Uterus (tissue), 4 donors: ENCODE results near the gene GIMAP1. TPM values are rescaled to one million over a fixed set of nuclear protein-coding genes. Genes with fewer than 3 reads are reported as not detected.
A peak's percentile ranks its signal among the peaks of the same experiment; 100 is the strongest.
"Not testable (repeated sequence)": the region's sequence is repeated elsewhere in the genome, so short reads cannot be mapped to it uniquely, and the experiment has no call there.

Source experiments
- DNase-seq, 2 donors: peaks; one replicate each; pipeline ENCODE4 v3.0.0-alpha.2; 2019 to 2020
- H3K27ac ChIP-seq, 2 donors: fragments of 200-600 bp; sonication (generic); 1 replicate in 1 of 2; 2 replicates in 1 of 2; pipeline ENCODE4 v1.5.1; 2016 to 2018
- H3K27me3 ChIP-seq, 2 donors: fragments of 200-600 bp; sonication (generic); one replicate each; pipeline ENCODE4 v1.5.1; 2018 to 2019; ENCODE audit warnings: control low read depth in 1 of 2
- H3K36me3 ChIP-seq, 2 donors: fragments of 200-600 bp; sonication (generic); one replicate each; pipeline ENCODE4 v1.5.1; 2019; ENCODE audit warnings: control low read depth in 1 of 2
- H3K4me1 ChIP-seq, 2 donors: fragments of 200-600 bp; sonication (generic); one replicate each; pipeline ENCODE4 v1.5.1; 2018 to 2019; ENCODE audit warnings: control low read depth in 1 of 2
- H3K4me3 ChIP-seq, 2 donors: fragments of 200-600 bp; sonication (generic); 1 replicate in 1 of 2; 2 replicates in 1 of 2; pipeline ENCODE4 v1.5.1; 2018 to 2019; ENCODE audit warnings: mild to moderate bottlenecking in 1 of 2
- H3K9me3 ChIP-seq, 2 donors: fragments of 200-600 bp; sonication (generic); one replicate each; pipeline ENCODE4 v1.5.1; 2019; ENCODE audit warnings: control low read depth in 1 of 2
- POLR2A ChIP-seq, 2 donors: fragments of 450-650 bp; IDR thresholded peaks; one replicate each; pipeline ENCODE4 v1.6.1; 2016; ENCODE audit warnings: antibody characterized with exemption in 2 of 2, mild to moderate bottlenecking in 1 of 2, moderate library complexity in 1 of 2
- intact Hi-C: fragments of 100-400 bp; cut with DNase I; formaldehyde crosslinking; loops from one replicate; pipeline ENCODE4 v1.15.1; 2023; ENCODE audit warnings: low total_unique reads
- total RNA-seq, 4 donors: library from RNA; depleted of rRNA in 3 of 4; stranded (reverse); fragments of >200 nt in 3 of 4; gene quantifications; one replicate each; pipeline versions ENCODE4 v1.1.0 to v1.2.4, GENCODE V29; 2014 to 2023
- TF ChIP-seq, protein P1 (sequence below), 4 experiments: fragments of 200-600 bp in 2 of 4; fragments of 450-650 bp in 2 of 4; sonication (generic) in 2 of 4; IDR thresholded peaks; one replicate each; pipeline ENCODE4 v1.5.1; 2016 to 2019; ENCODE audit warnings: antibody characterized with exemption in 4 of 4, mild to moderate bottlenecking in 2 of 4, moderate library complexity in 1 of 4
- donor health status: DM: yes; HTN: yes; CAD: no.

GIMAP1 gene
- 10 to 100 TPM in 2 of 4 donors, 1 to 10 TPM in 2; 4.0 to 19.1 (median 9.9) TPM for total RNA-seq

DNA sequence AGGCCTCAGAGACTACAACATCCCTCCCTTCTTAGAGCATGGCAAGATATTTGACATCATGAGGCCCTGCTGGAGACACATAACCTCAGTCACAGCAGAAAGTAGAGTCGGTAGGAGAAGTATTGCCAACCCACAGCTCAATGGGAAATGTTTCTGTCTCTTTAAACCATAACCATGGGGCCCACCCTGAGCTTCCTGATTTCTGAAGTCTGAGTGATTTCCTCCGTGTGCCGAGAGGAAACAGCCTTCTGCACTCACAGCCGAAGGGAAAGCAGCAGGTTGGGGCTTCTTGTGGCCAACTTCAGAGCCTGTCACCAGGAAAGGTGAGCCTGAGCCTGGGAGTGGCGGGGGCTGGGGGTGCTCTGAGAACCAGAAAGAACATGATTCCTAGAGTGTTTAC lies at the start of gene GIMAP1:
Gene GIMAP1 (plus strand): TSS at position 246 of the 400 bp plus-strand sequence. CDS start 2,435 bp downstream, outside the sequence.
- intact Hi-C loops: no loop called here
- Histone ChIP-seq H3K4me3 (peak within 1 kb of the TSS; percentile 20 to 27), H3K27ac (peak within 1 kb of the TSS; percentile 58 to 80)

DNA sequence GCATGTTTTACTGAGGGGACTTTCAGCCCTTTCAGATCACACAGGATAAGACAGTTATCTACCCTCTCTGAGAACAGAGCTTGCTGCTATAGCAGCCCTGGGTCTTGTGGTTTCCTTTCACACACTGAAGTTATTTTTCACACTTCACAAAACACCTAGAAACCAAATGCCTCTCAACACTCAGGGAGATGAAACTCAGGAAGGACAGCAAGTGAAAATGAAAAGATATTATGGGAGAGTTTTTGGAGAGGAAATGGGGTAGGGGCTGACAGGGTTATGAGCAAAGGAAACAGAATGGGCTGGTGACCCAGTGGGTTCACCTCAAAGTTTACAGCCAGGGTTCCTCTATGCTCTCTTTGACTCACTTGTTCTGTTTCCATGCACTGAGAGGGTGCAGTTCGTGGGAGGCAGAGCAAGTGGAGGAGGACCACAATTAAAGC lies 47.9 kb upstream of the GIMAP1 start:
- Histone ChIP-seq H3K4me1 (no peaks in the 10 kb centered on the region), H3K27ac (no peak overlapping the region), H3K9me3 (no peaks in the 10 kb centered on the region), H3K4me3 (no peak overlapping the region), H3K36me3 (no peaks in the 10 kb centered on the region), H3K27me3 (no peaks in the 10 kb centered on the region)
- no peak for DNase-seq
- TF ChIP-seq, protein P1, sequence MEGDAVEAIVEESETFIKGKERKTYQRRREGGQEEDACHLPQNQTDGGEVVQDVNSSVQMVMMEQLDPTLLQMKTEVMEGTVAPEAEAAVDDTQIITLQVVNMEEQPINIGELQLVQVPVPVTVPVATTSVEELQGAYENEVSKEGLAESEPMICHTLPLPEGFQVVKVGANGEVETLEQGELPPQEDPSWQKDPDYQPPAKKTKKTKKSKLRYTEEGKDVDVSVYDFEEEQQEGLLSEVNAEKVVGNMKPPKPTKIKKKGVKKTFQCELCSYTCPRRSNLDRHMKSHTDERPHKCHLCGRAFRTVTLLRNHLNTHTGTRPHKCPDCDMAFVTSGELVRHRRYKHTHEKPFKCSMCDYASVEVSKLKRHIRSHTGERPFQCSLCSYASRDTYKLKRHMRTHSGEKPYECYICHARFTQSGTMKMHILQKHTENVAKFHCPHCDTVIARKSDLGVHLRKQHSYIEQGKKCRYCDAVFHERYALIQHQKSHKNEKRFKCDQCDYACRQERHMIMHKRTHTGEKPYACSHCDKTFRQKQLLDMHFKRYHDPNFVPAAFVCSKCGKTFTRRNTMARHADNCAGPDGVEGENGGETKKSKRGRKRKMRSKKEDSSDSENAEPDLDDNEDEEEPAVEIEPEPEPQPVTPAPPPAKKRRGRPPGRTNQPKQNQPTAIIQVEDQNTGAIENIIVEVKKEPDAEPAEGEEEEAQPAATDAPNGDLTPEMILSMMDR (IDR thresholded peaks at IDR 0.05): no peak
- TF ChIP-seq POLR2A (IDR thresholded peaks at IDR 0.05): no peak
- intact Hi-C loops: no loop called here

More for the DNA sequence above, at the start of gene GIMAP1:
- no peaks in the 10 kb centered on the region for H3K4me1 ChIP-seq
- no peaks in the 10 kb centered on the region for H3K9me3 ChIP-seq
- H3K27me3 ChIP-seq: no peaks in the 10 kb centered on the region
- TF ChIP-seq, protein P1 (IDR thresholded peaks at IDR 0.05): no peak
- TF ChIP-seq POLR2A (IDR thresholded peaks at IDR 0.05): peak in 1 of 2 donors; percentile 46
- H3K36me3 ChIP-seq: no peaks in the 10 kb centered on the region
- peak in 1 of 2 donors; percentile 51 for DNase-seq

DNA sequence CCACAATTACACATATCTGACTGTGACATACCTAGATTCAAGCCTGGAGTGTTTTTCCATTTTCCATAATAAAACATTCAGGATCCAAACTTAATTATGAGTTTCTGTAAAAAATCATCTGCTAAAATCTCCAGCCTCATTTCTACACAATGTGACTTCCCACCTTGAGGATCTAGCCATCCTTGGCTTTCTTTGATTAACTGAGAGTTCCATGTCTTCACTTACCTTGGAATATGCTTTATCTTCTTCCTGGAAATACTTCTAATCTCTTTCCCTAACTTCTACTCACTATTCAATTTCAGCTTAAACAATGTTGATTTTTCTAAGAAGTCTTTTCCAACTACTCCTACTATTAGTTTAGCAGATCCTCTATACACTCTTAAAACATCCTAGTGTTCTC lies 47.4 kb upstream of the GIMAP1 start:
- H3K36me3 ChIP-seq: no peaks in the 10 kb centered on the region
- no peaks in the 10 kb centered on the region for H3K4me1 ChIP-seq
- TF ChIP-seq, protein P1 (IDR thresholded peaks at IDR 0.05): no peak
- TF ChIP-seq POLR2A (IDR thresholded peaks at IDR 0.05): no peak
- DNase-seq: no peak
- H3K4me3 ChIP-seq: no peak overlapping the region
- intact Hi-C loops: no loop called here
- H3K27ac ChIP-seq: no peak overlapping the region
- H3K27me3 ChIP-seq: no peaks in the 10 kb centered on the region
- no peaks in the 10 kb centered on the region for H3K9me3 ChIP-seq

DNA sequence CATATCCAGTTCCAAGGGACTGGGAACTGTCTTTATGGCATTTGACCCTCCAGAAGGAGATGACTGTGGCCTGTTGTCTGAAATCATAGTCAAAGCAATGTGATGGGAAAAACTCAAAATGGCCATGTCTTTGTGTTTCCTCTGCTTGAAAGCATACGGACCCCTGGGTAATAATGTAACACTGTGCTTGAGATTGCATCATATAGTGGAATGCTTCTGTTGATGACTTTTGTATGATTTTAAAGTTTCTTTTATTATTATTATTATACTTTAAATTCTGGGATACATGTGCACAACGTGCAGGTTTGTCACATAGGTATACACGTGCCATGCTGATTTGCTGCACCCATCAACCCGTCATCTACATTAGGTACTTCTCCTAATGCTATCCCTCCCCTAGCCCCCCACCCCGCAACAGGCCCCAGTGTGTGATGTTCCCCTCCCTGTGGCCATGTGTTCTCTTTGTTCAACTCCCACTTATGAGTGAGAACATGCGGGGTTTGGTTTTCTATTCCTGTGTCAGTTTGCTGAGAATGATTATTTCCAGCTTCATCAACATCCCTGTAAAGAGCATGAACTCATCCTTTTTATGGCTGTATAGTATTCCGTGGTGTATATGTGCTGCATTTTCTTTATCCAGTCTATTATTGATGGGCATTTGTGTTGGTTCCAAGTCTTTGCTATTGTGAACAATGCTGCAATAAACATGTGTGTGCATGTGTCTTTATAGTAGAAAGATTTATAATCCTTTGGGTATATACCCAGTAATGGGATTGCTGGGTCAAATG lies 44.4 kb upstream of the GIMAP1 start:
- H3K27ac ChIP-seq, H3K27me3 ChIP-seq, H3K4me1 ChIP-seq, H3K36me3 ChIP-seq, H3K9me3 ChIP-seq, H3K4me3 ChIP-seq, DNase-seq, intact Hi-C loops: not testable (repeated sequence)

DNA sequence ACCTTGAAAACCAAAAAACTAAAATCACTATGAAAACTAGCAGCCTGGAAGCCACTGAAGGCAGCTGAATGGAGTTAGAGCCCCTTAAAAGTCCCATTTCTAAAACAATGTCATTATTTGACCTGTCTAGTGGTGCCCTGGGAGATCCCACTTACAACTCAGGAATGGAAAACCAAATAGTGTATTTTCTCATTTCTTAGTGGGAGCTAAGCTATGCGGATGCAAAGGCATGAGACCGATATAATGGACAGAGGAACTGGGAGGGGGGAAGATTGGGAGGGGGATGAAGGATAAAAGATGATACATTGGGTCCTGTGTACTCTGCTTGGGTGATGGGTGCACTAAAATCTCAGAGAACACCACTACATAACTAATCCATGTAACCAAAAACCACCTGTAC lies 40.7 kb upstream of the GIMAP1 start:
- no peaks in the 10 kb centered on the region for H3K4me1 ChIP-seq
- H3K9me3 ChIP-seq: no peaks in the 10 kb centered on the region
- TF ChIP-seq, protein P1 (IDR thresholded peaks at IDR 0.05): no peak
- TF ChIP-seq POLR2A (IDR thresholded peaks at IDR 0.05): no peak
- no peak overlapping the region for H3K4me3 ChIP-seq
- peak overlapping the region; percentile 42 to 70 for H3K27ac ChIP-seq
- intact Hi-C loops: no loop called here
- no peaks in the 10 kb centered on the region for H3K36me3 ChIP-seq
- DNase-seq: no peak
- no peaks in the 10 kb centered on the region for H3K27me3 ChIP-seq

DNA sequence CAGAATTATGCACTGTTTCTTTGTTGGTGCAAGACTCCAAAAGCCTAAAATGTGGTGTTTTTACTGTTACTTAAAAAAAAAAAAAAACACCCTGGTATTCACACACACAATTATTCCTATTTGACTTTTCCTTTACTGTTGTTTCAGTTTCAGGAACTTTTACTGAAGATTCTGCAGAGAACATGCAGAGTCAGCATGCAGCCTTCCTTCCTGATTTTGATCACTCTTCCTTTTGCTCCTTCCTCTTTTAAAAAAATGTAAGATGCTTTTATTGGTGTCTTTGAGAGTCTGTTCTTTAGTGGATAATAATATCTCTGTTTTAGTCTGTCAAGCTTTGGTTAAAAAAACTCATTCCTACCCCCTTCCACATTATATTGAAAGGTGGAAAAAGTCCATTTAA lies 40.1 kb upstream of the GIMAP1 start:
- H3K4me1 ChIP-seq, H3K9me3 ChIP-seq, H3K4me3 ChIP-seq, H3K36me3 ChIP-seq, intact Hi-C loops, DNase-seq, H3K27me3 ChIP-seq: not testable (repeated sequence)
- peak overlapping the region in 1 of 2 donors; percentile 70 for H3K27ac ChIP-seq

DNA sequence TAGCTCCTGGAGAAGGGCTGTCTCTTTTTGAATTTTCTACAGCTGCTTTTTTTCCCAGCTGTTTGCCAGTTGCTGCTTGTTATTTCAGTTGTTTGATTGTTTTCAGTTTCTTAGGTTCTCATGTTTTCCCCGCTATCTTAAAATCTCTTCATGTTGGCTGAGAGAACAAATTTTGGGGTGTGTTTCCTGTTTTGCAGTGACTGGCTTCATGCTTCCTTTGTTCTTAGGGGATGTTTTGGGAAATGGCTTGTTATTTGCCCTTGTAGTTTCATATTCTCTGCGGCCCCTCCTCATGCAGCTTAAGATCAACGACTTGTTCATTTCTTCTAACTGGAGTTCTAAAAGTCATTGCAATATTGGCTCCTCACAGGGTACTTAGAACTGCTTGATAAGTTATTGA lies 39.6 kb upstream of the GIMAP1 start:
- H3K9me3 ChIP-seq, H3K4me3 ChIP-seq, intact Hi-C loops, H3K36me3 ChIP-seq, H3K27me3 ChIP-seq, DNase-seq, H3K4me1 ChIP-seq: not testable (repeated sequence)
- H3K27ac ChIP-seq: peak overlapping the region in 1 of 2 donors; percentile 70

DNA sequence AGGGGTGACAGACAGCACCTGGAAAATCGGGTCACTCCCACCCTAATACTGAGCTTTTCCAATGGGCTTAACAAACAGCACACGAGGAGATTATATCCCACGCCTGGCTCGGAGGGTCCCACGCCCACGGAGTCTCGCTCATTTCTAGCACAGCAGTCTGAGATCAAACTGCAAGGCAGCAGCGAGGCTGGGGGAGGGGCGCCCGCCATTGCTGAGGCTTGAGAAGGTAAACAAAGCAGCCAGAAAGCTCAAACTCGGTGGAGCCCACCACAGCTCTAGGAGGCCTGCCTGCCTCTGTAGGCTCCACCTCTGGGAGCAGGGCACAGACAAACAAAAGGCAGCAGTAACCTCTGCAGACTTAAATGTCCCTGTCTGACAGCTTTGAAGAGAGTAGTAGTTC lies 37.8 kb upstream of the GIMAP1 start:
- H3K4me1 ChIP-seq, H3K36me3 ChIP-seq, H3K9me3 ChIP-seq, intact Hi-C loops, H3K27me3 ChIP-seq, H3K4me3 ChIP-seq, DNase-seq, H3K27ac ChIP-seq: not testable (repeated sequence)

DNA sequence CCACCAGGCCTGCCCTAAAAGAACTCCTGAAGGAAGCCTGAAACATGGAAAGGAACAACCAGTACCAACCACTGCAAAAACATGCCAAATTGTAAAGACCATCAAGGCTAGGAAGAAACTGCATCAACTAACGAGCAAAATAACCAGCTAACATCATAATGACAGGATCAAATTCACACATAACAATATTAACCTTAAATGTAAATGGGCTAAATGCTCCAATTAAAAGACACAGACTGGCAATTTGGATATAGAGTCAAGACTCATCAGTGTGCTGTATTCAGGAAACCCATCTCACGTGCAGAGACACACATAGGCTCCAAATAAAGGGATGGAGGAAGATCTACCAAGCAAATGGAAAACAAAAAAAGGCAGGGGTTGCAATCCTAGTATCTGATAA lies 36.0 kb upstream of the GIMAP1 start:
- H3K9me3 ChIP-seq, H3K36me3 ChIP-seq, H3K27ac ChIP-seq, H3K4me1 ChIP-seq, H3K4me3 ChIP-seq, DNase-seq, intact Hi-C loops, H3K27me3 ChIP-seq: not testable (repeated sequence)
